Lung (tissue), 12 donors: Measurements from ENCODE around the gene NLRC3. TPM values are rescaled to one million over a fixed set of nuclear protein-coding genes. Genes with fewer than 3 reads are reported as not detected.
"Not testable (repeated sequence)": the region's sequence is repeated elsewhere in the genome, so short reads cannot be mapped to it uniquely, and the experiment has no call there.

Experiments
- ATAC-seq: fragments of 200-7000 bp; cut with Tn5 transposase; one replicate; pipeline ENCODE4 v1.9.1; 2020; ENCODE audit warnings: moderate number of reproducible peaks; ENCODE audit not compliant: insufficient read depth, low FRiP score
- DNase-seq, 3 donors: peaks; one replicate each; pipeline ENCODE4 v3.0.0-alpha.2; 2013 to 2017
- H3K27ac ChIP-seq, 2 donors: one replicate each; pipeline ENCODE4 v1.5.1; 2013; ENCODE audit warnings: mild to moderate bottlenecking in 2 of 2, moderate library complexity in 2 of 2, control low read depth in 1 of 2, inconsistent platforms in 1 of 2, low read depth in 1 of 2, low read length in 1 of 2
- H3K27me3 ChIP-seq, 3 donors: one replicate each; pipeline ENCODE4 v1.5.1; 2013; ENCODE audit warnings: low read length in 2 of 3; ENCODE audit not compliant: control insufficient read depth in 3 of 3, insufficient read depth in 3 of 3
- H3K36me3 ChIP-seq, 4 donors: one replicate each; pipeline ENCODE4 v1.5.1; 2013; ENCODE audit warnings: low read length in 4 of 4, mild to moderate bottlenecking in 1 of 4, moderate library complexity in 1 of 4; ENCODE audit not compliant: control insufficient read depth in 4 of 4, insufficient read depth in 4 of 4
- H3K4me1 ChIP-seq, 5 donors: one replicate each; pipeline ENCODE4 v1.5.1; 2013; ENCODE audit warnings: low read length in 5 of 5, mild to moderate bottlenecking in 2 of 5, moderate library complexity in 1 of 5; ENCODE audit not compliant: control insufficient read depth in 5 of 5, insufficient read depth in 5 of 5
- H3K4me3 ChIP-seq: one replicate; pipeline ENCODE4 v1.5.1; 2013; ENCODE audit warnings: mild to moderate bottlenecking, control low read depth, moderate library complexity
- H3K9ac ChIP-seq, 2 donors: one replicate each; pipeline ENCODE4 v1.5.1; 2013; ENCODE audit warnings: low read length in 2 of 2, control low read depth in 1 of 2; ENCODE audit not compliant: insufficient read depth in 1 of 2
- H3K9me3 ChIP-seq, 4 donors: one replicate each; pipeline ENCODE4 v1.5.1; 2013; ENCODE audit warnings: low read length in 3 of 4, mild to moderate bottlenecking in 1 of 4, moderate library complexity in 1 of 4; ENCODE audit not compliant: control insufficient read depth in 4 of 4, insufficient read depth in 3 of 4
- WGBS, 2 donors: extraction: QIAGEN DNeasy Blood & Tissue Kit; methylation state at CpG; one replicate each; pipeline ENCODE4 v1.1.7; 2013; 5-methylcytosine and 5-hydroxymethylcytosine counted together
- polyA plus RNA-seq, 2 donors: library from polyadenylated mRNA; stranded (reverse); fragments of 200-250 nt; gene quantifications; one replicate each; pipeline ENCODE4 v1.2.1, GENCODE V29; 2013
- total RNA-seq, 2 donors: library from RNA; depleted of rRNA in 1 of 2; stranded (reverse); fragments of >200 nt in 1 of 2; gene quantifications; one replicate each; pipeline ENCODE4 v1.2.1, GENCODE V29; 2014 to 2021
- TF ChIP-seq, protein P1 (sequence below): IDR thresholded peaks from 2 replicates; pipeline ENCODE4 v1.5.1; 2012; ENCODE audit warnings: mild to moderate bottlenecking; ENCODE audit errors: control extremely low read depth, extremely low read depth
- donor health status: control.
- donor health status: control.
- donor health status: Bipolar disorder and iron deficiency.
- donor health status: healthy.
- donor health status: DM: yes; HTN: yes; CAD: no.

The NLRC3 gene
- total and polyA plus RNA-seq, 4 donors = 1.1 to 4.4 (median 2.5) TPM

- DNase-seq = peak; percentile 93 to 97 (median 93)
- TF ChIP-seq, protein P1, sequence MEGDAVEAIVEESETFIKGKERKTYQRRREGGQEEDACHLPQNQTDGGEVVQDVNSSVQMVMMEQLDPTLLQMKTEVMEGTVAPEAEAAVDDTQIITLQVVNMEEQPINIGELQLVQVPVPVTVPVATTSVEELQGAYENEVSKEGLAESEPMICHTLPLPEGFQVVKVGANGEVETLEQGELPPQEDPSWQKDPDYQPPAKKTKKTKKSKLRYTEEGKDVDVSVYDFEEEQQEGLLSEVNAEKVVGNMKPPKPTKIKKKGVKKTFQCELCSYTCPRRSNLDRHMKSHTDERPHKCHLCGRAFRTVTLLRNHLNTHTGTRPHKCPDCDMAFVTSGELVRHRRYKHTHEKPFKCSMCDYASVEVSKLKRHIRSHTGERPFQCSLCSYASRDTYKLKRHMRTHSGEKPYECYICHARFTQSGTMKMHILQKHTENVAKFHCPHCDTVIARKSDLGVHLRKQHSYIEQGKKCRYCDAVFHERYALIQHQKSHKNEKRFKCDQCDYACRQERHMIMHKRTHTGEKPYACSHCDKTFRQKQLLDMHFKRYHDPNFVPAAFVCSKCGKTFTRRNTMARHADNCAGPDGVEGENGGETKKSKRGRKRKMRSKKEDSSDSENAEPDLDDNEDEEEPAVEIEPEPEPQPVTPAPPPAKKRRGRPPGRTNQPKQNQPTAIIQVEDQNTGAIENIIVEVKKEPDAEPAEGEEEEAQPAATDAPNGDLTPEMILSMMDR = no peak
- 0% methylated on average over 64 to 86 of the region's 86 CpGs for WGBS, 2 donors
- H3K9ac ChIP-seq = peak within 1 kb of the TSS; percentile 55 to 77
- H3K4me1 ChIP-seq = peaks cover 1 to 16% (median 6%) of the 10 kb centered on the region in 5 donors
- peak; percentile 93 for ATAC-seq
- no peaks in the 10 kb centered on the region for H3K9me3 ChIP-seq
- H3K4me3 ChIP-seq = peak within 1 kb of the TSS; percentile 92
- H3K27me3 ChIP-seq = no peaks in the 10 kb centered on the region
- H3K36me3 ChIP-seq = peaks cover 0 to 4% (median under 1%) of the 10 kb centered on the region in 4 donors
- H3K27ac ChIP-seq = peak within 1 kb of the TSS; percentile 84 to 87
These were observed 34.2 kb upstream of the NLRC3 start, which contains the start of gene SLX4 for GRCh38 chr16:3611146-3611975. SLX4 (minus strand) TSS chr16:3611606; CDS start chr16:3608964, 2,642 bp downstream.

DNA sequence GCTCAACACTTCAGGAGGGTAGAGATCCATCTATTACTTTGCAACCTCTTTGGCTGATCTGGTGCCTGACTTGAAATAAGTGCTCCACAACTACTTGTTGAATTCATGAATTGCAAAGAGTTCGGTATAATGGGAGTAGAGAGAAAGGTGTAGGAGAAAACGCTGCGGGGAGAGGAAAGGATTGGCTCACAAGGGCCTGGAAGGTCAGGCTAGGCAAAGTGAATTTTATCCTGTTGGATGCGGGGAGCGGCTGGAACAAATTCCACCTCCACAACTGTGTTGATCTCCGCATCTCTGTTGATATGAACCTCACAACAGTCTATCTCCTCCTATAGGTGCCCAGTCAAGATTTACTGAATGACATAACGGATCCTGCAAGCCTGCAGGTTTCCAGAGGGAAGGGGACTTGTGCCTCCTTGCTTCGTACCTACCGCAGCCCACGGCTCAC is 33.5 kb upstream of the NLRC3 start:
- peaks cover 0 to 4% (median 2%) of the 10 kb centered on the region in 4 donors for H3K36me3 ChIP-seq
- no peaks in the 10 kb centered on the region for H3K9me3 ChIP-seq
- peak overlapping the region; percentile 37 to 70 for H3K9ac ChIP-seq
- H3K4me1 ChIP-seq = peaks cover 1 to 16% (median 6%) of the 10 kb centered on the region in 5 donors
- ATAC-seq (no peak), DNase-seq (no peak)
- WGBS, 2 donors = 3% methylated on average over 10 of the region's 10 CpGs
- peak overlapping the region; percentile 78 to 79 for H3K27ac ChIP-seq
- H3K4me3 ChIP-seq = peak overlapping the region; percentile 92
- TF ChIP-seq, protein P1 = no peak
- H3K27me3 ChIP-seq = no peaks in the 10 kb centered on the region

- TF ChIP-seq, protein P1 = no peak
- no peak for ATAC-seq
- no peaks in the 10 kb centered on the region for H3K27me3 ChIP-seq
- no peak overlapping the region for H3K9ac ChIP-seq
- DNase-seq = peak in 2 of 3 donors; percentile 6 to 29
- no peak overlapping the region for H3K4me3 ChIP-seq
- H3K27ac ChIP-seq = no peak overlapping the region
- H3K4me1 ChIP-seq = peaks cover 1 to 16% (median 6%) of the 10 kb centered on the region in 5 donors
- 48 to 52% methylated on average over 14 of the region's 14 CpGs for WGBS, 2 donors
- H3K36me3 ChIP-seq = peaks cover 0 to 4% (median 2%) of the 10 kb centered on the region in 4 donors
- no peaks in the 10 kb centered on the region for H3K9me3 ChIP-seq
These were observed 32.9 kb upstream of the NLRC3 start for GRCh38 chr16:3609895-3610697.

- not testable (repeated sequence) for DNase-seq, H3K36me3 ChIP-seq, H3K27me3 ChIP-seq, H3K4me3 ChIP-seq, ATAC-seq, H3K9me3 ChIP-seq, H3K27ac ChIP-seq, H3K9ac ChIP-seq
- peaks cover 1 to 16% (median 6%) of the 10 kb centered on the region in 5 donors for H3K4me1 ChIP-seq
- WGBS, 2 donors = 93 to 94% methylated on average over 13 of the region's 13 CpGs
These were observed 31.8 kb upstream of the NLRC3 start for GRCh38 chr16:3608976-3609375.
